Measurements from ENCODE around the gene SMIM38. TPM values are rescaled to one million over a fixed set of nuclear protein-coding genes. Genes with fewer than 3 reads are reported as not detected.

The SMIM38 gene
- total RNA-seq, 1 donor from 2014 or later: not detected

DNA sequence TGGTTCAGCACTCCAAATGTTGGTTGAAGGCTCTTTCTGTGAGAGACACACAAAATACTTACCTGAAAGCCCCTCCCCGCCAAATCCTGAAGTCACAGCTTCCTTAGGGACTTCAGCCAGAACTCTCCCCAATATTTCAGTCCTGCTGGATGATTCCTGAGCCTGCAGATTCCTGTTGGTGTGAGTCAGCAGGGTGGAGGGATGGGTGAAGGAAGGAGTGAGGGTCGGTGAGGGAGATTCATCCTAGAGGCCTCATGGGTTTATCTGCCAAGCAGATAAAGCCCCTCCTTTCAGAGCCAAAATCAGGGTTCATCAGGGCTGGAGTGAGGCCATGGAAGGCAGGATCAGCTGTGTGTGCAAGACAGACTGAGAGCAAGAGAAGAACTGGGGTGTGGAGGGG lies 37.9 kb downstream of the SMIM38 start:
- DNase-seq (ENCODE audit: low read depth): no peak
- TF ChIP-seq, protein P1, sequence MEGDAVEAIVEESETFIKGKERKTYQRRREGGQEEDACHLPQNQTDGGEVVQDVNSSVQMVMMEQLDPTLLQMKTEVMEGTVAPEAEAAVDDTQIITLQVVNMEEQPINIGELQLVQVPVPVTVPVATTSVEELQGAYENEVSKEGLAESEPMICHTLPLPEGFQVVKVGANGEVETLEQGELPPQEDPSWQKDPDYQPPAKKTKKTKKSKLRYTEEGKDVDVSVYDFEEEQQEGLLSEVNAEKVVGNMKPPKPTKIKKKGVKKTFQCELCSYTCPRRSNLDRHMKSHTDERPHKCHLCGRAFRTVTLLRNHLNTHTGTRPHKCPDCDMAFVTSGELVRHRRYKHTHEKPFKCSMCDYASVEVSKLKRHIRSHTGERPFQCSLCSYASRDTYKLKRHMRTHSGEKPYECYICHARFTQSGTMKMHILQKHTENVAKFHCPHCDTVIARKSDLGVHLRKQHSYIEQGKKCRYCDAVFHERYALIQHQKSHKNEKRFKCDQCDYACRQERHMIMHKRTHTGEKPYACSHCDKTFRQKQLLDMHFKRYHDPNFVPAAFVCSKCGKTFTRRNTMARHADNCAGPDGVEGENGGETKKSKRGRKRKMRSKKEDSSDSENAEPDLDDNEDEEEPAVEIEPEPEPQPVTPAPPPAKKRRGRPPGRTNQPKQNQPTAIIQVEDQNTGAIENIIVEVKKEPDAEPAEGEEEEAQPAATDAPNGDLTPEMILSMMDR (conservative IDR thresholded peaks at IDR 0.05; ENCODE audit: low read depth, low read length): no peak
- no peak overlapping the region for H3K4me3 ChIP-seq (ENCODE audit: low read depth, low read length)

DNA sequence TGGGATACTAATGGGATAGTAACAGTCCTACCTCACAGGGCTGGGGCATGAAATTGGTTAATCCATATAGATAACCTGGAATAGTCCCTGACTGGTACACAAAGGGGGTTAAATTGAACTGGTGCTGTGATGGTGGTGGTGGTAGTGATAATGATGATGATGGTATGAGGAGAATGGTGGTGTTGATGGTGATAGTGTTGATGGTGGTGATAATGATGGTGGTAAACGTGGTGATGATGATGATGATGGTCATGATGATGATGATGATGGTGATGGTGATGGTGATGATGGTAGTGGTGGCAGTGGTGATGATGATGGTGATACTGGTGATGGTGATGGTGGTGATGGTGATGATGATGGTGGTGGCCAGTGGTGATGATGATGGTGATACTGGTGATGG lies 38.7 kb downstream of the SMIM38 start:
- no peak overlapping the region for H3K4me3 ChIP-seq (ENCODE audit: low read depth, low read length)
- TF ChIP-seq, protein P1 (conservative IDR thresholded peaks at IDR 0.05; ENCODE audit: low read depth, low read length): no peak
- no peak for DNase-seq (ENCODE audit: low read depth)

GRCh38 chr11:69194956-69195355 lies 39.2 kb downstream of the SMIM38 start:
- no peak for DNase-seq (ENCODE audit: low read depth)
- TF ChIP-seq, protein P1 (conservative IDR thresholded peaks at IDR 0.05; ENCODE audit: low read depth, low read length): no peak
- H3K4me3 ChIP-seq (ENCODE audit: low read depth, low read length): no peak overlapping the region

DNA sequence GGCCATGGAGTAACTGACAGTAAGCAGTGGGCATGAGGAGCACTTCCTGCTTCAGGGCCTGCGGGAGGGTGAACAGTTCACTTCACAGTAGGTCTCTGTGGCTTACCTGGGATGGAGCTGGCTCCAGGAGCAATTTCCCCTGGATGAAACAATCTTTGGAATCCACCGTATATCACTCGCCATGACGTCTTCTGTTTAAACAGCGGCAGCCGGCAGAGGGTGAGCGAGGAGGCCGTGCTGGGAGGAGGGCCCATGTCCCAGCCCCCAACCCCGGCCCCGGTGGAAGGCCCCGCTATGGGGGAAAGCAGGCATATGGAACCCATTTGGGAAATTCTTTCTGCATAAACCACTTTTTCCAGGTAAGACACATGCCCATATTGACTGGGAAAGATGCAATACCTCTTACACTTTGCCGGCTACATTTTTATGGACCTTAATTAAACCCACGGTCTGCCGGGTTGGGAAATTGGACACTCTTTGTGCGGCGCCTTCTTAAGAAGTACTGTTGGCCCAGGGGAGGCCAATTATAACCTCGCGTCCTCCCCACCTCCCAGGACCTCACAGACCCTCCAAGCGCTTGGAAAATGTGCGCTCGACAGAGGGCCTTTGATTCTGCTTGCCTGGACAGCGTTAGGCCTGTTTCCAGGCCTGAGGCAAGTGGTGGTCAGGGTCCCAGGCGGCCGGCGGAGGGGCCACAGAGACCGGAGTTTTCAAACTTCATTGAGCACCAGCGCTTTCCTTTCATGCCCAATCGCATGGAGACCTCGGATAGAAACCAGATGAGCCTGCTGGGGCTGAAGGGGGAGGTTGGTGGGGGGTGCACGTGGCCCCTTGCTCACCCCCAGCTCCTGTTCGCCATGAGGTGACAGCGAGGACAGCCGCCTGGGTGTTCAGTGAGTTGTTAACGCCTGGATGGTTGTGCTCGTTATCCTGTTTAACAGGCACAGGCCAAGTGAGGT lies 40.4 kb downstream of the SMIM38 start:
- no peak for DNase-seq (ENCODE audit: low read depth)
- H3K4me3 ChIP-seq (ENCODE audit: low read depth, low read length): no peak overlapping the region
- TF ChIP-seq, protein P1 (conservative IDR thresholded peaks at IDR 0.05; ENCODE audit: low read depth, low read length): no peak

DNA sequence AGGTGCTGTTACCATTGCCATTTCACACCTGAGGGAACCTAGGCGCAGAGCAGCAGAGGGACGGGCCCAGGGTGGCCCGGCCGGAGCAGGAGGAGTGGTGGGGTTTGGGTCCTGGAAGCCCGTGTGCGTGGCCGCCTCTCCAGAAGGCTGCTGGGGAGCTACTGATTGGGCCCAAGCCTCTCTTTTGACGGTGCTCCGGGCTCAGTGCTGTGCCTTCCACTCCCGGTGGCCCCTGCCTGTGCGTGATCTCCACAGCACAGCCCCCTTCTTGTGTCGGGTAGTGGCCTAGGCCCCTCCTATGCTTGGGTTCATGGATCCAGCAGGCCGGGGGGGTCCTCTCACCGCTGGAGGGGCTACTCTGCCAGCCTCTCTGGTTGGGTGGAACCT lies 41.0 kb downstream of the SMIM38 start:
- H3K4me3 ChIP-seq (ENCODE audit: low read depth, low read length): no peak overlapping the region
- DNase-seq (ENCODE audit: low read depth): no peak
- TF ChIP-seq, protein P1 (conservative IDR thresholded peaks at IDR 0.05; ENCODE audit: low read depth, low read length): no peak

DNA sequence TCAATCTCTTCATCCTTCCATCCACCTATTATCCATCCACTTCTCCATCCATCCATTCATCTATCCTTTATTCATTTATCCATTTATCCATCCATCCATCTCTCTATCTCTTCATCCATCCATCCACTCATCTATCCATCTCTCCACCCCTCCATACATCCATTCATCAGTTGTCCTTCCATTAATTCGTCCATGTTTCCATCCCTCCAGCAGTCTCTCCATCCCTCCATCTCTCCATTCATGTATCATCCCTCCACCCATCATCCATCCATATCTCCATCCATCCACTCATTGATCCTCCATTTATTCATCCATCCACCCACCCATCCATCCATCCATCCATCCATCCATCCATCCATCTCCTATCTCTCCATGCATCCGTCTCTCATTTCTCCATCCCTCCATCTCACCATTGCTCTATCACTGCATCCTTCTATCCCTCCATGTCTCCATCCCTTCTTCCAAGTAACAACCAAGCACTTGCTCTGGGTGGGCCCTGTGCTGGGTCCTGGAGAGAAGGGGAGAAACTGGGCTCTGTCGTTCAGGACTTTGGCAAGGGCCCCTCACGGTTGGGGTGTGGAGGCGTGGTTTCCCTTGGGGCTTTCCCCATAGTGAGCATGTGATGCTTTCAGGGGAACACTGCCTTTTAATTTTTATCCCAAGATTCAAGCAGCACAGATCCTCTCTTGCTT lies 43.3 kb downstream of the SMIM38 start:
- DNase-seq (ENCODE audit: low read depth): no peak
- no peak overlapping the region for H3K4me3 ChIP-seq (ENCODE audit: low read depth, low read length)
- TF ChIP-seq, protein P1 (conservative IDR thresholded peaks at IDR 0.05; ENCODE audit: low read depth, low read length): no peak
